ENCODE data around the gene PMPCA. TPM values are rescaled to one million over a fixed set of nuclear protein-coding genes. Genes with fewer than 3 reads are reported as not detected.
A peak's percentile ranks its signal among the peaks of the same experiment; 100 is the strongest.

The PMPCA gene
- total RNA-seq, 1 experiment from 2014 or later: 20.9 TPM

- Histone ChIP-seq H3K9ac (ENCODE audit: low read length) (no peak overlapping the region), H3K27me3 (ENCODE audit: low read length) (no peaks in the 10 kb centered on the region), H3K27ac (ENCODE audit: low read length) (no peak overlapping the region), H3K9me2 (replicated peaks; ENCODE audit: insufficient read depth, low read length) (no peaks in the 10 kb centered on the region), H3K4me3 (ENCODE audit: low read length) (no peak overlapping the region), H3K36me3 (ENCODE audit: insufficient read depth, low read length) (no peaks in the 10 kb centered on the region), H3K9me3 (ENCODE audit: low read length) (no peaks in the 10 kb centered on the region), H4K20me1 (ENCODE audit: insufficient read depth, low read depth, low read length) (peaks cover 22% of the 10 kb centered on the region), H3K4me2 (ENCODE audit: low read depth, low read length, poor library complexity, severe bottlenecking) (no peak overlapping the region), H2AFZ (ENCODE audit: low read length) (no peak overlapping the region), H3K4me1 (ENCODE audit: low read length) (peaks cover 19% of the 10 kb centered on the region), H3K79me2 (ENCODE audit: low read length) (peaks cover 46% of the 10 kb centered on the region)
- no peak for DNase-seq
Measured at GRCh38 chr9:136434580-136435169, 24.2 kb downstream of the PMPCA start.

GRCh38 chr9:136436055-136436634 is 25.7 kb downstream of the PMPCA start:
- Histone ChIP-seq H3K9ac (ENCODE audit: low read length) (no peak overlapping the region), H3K27ac (ENCODE audit: low read length) (no peak overlapping the region)

GRCh38 chr9:136437430-136437829 is 27.0 kb downstream of the PMPCA start:
- Histone ChIP-seq H3K36me3 (ENCODE audit: insufficient read depth, low read length) (no peaks in the 10 kb centered on the region), H2AFZ (ENCODE audit: low read length) (no peak overlapping the region), H3K9ac (ENCODE audit: low read length) (peak overlapping the region; percentile 87), H3K9me3 (ENCODE audit: low read length) (no peaks in the 10 kb centered on the region), H3K27ac (ENCODE audit: low read length) (no peak overlapping the region), H3K9me2 (replicated peaks; ENCODE audit: insufficient read depth, low read length) (no peaks in the 10 kb centered on the region), H3K4me2 (ENCODE audit: low read depth, low read length, poor library complexity, severe bottlenecking) (peak overlapping the region; percentile 82), H4K20me1 (ENCODE audit: insufficient read depth, low read depth, low read length) (peaks cover 26% of the 10 kb centered on the region), H3K4me1 (ENCODE audit: low read length) (peaks cover 24% of the 10 kb centered on the region), H3K27me3 (ENCODE audit: low read length) (no peaks in the 10 kb centered on the region), H3K4me3 (ENCODE audit: low read length) (peak overlapping the region; percentile 80), H3K79me2 (ENCODE audit: low read length) (peaks cover 46% of the 10 kb centered on the region)
- no peak for DNase-seq

More at GRCh38 chr9:136436055-136436634, 25.7 kb downstream of the PMPCA start:
- no peaks in the 10 kb centered on the region for H3K9me3 ChIP-seq (ENCODE audit: low read length)
- no peak overlapping the region for H2AFZ ChIP-seq (ENCODE audit: low read length)
- H3K4me2 ChIP-seq (ENCODE audit: low read depth, low read length, poor library complexity, severe bottlenecking): no peak overlapping the region
- H3K9me2 ChIP-seq (replicated peaks; ENCODE audit: insufficient read depth, low read length): no peaks in the 10 kb centered on the region
- DNase-seq: no peak
- H3K27me3 ChIP-seq (ENCODE audit: low read length): no peaks in the 10 kb centered on the region
- peaks cover 46% of the 10 kb centered on the region for H3K79me2 ChIP-seq (ENCODE audit: low read length)
- peaks cover 26% of the 10 kb centered on the region for H4K20me1 ChIP-seq (ENCODE audit: insufficient read depth, low read depth, low read length)
- H3K4me3 ChIP-seq (ENCODE audit: low read length): no peak overlapping the region
- H3K4me1 ChIP-seq (ENCODE audit: low read length): peaks cover 24% of the 10 kb centered on the region
- H3K36me3 ChIP-seq (ENCODE audit: insufficient read depth, low read length): no peaks in the 10 kb centered on the region

GRCh38 chr9:136437839-136438547 is 27.5 kb downstream of the PMPCA start:
- Histone ChIP-seq H4K20me1 (ENCODE audit: insufficient read depth, low read depth, low read length) (peaks cover 26% of the 10 kb centered on the region), H3K36me3 (ENCODE audit: insufficient read depth, low read length) (no peaks in the 10 kb centered on the region), H3K4me3 (ENCODE audit: low read length) (peak overlapping the region; percentile 80), H2AFZ (ENCODE audit: low read length) (no peak overlapping the region), H3K79me2 (ENCODE audit: low read length) (peaks cover 46% of the 10 kb centered on the region), H3K27ac (ENCODE audit: low read length) (0 out of 2 replicates have a peak overlapping the region, but pooled peaks have one; percentile 44), H3K9me3 (ENCODE audit: low read length) (no peaks in the 10 kb centered on the region), H3K4me2 (ENCODE audit: low read depth, low read length, poor library complexity, severe bottlenecking) (peak overlapping the region; percentile 82), H3K4me1 (ENCODE audit: low read length) (peaks cover 24% of the 10 kb centered on the region), H3K9ac (ENCODE audit: low read length) (peak overlapping the region; percentile 87), H3K9me2 (replicated peaks; ENCODE audit: insufficient read depth, low read length) (no peaks in the 10 kb centered on the region), H3K27me3 (ENCODE audit: low read length) (no peaks in the 10 kb centered on the region)
- DNase-seq: no peak

GRCh38 chr9:136438548-136439480 is 28.4 kb downstream of the PMPCA start:
- H3K4me1 ChIP-seq (ENCODE audit: low read length): peaks cover 24% of the 10 kb centered on the region
- H3K4me3 ChIP-seq (ENCODE audit: low read length): peak overlapping the region; percentile 80
- DNase-seq: peak; percentile 82
- H3K27me3 ChIP-seq (ENCODE audit: low read length): no peaks in the 10 kb centered on the region
- no peaks in the 10 kb centered on the region for H3K9me2 ChIP-seq (replicated peaks; ENCODE audit: insufficient read depth, low read length)
- peaks cover 46% of the 10 kb centered on the region for H3K79me2 ChIP-seq (ENCODE audit: low read length)
- H3K36me3 ChIP-seq (ENCODE audit: insufficient read depth, low read length): no peaks in the 10 kb centered on the region
- no peaks in the 10 kb centered on the region for H3K9me3 ChIP-seq (ENCODE audit: low read length)
- H4K20me1 ChIP-seq (ENCODE audit: insufficient read depth, low read depth, low read length): peaks cover 26% of the 10 kb centered on the region
- peak overlapping the region; percentile 44; the same call in 1 of the 2 replicates for H3K27ac ChIP-seq (ENCODE audit: low read length)
- H3K4me2 ChIP-seq (ENCODE audit: low read depth, low read length, poor library complexity, severe bottlenecking): peak overlapping the region; percentile 82
- 0 out of 2 replicates have a peak overlapping the region, but pooled peaks have one; percentile 43 for H2AFZ ChIP-seq (ENCODE audit: low read length)
- H3K9ac ChIP-seq (ENCODE audit: low read length): peak overlapping the region; percentile 87

- Histone ChIP-seq H3K27ac (ENCODE audit: low read length) (peak within 1 kb of the TSS; percentile 44; the same call in 1 of the 2 replicates), H3K9me2 (replicated peaks; ENCODE audit: insufficient read depth, low read length) (no peaks in the 10 kb centered on the region), H3K4me1 (ENCODE audit: low read length) (peaks cover 24% of the 10 kb centered on the region), H3K9me3 (ENCODE audit: low read length) (no peaks in the 10 kb centered on the region), H3K9ac (ENCODE audit: low read length) (peak within 1 kb of the TSS; percentile 87), H4K20me1 (ENCODE audit: insufficient read depth, low read depth, low read length) (peaks cover 26% of the 10 kb centered on the region), H3K27me3 (ENCODE audit: low read length) (no peaks in the 10 kb centered on the region), H3K79me2 (ENCODE audit: low read length) (peaks cover 44% of the 10 kb centered on the region), H2AFZ (ENCODE audit: low read length) (0 out of 2 replicates have a peak within 1 kb of the TSS, but pooled peaks have one; percentile 43), H3K4me2 (ENCODE audit: low read depth, low read length, poor library complexity, severe bottlenecking) (peak within 1 kb of the TSS; percentile 82), H3K4me3 (ENCODE audit: low read length) (peak within 1 kb of the TSS; percentile 80), H3K36me3 (ENCODE audit: insufficient read depth, low read length) (no peaks in the 10 kb centered on the region)
- DNase-seq: peak; percentile 92
Measured at GRCh38 chr9:136439481-136440408, 29.3 kb downstream of the PMPCA start, which contains the start of gene INPP5E. Gene INPP5E (minus strand): TSS chr9:136439845. CDS start chr9:136439419, 426 bp downstream.

- Histone ChIP-seq H3K27ac (ENCODE audit: low read length) (no peak overlapping the region), H3K36me3 (ENCODE audit: insufficient read depth, low read length) (no peaks in the 10 kb centered on the region), H4K20me1 (ENCODE audit: insufficient read depth, low read depth, low read length) (peaks cover 26% of the 10 kb centered on the region), H3K9ac (ENCODE audit: low read length) (no peak overlapping the region), H3K27me3 (ENCODE audit: low read length) (no peaks in the 10 kb centered on the region), H3K9me2 (replicated peaks; ENCODE audit: insufficient read depth, low read length) (no peaks in the 10 kb centered on the region), H3K4me2 (ENCODE audit: low read depth, low read length, poor library complexity, severe bottlenecking) (no peak overlapping the region), H3K79me2 (ENCODE audit: low read length) (peaks cover 30% of the 10 kb centered on the region), H3K9me3 (ENCODE audit: low read length) (no peaks in the 10 kb centered on the region), H2AFZ (ENCODE audit: low read length) (no peak overlapping the region), H3K4me1 (ENCODE audit: low read length) (peaks cover 24% of the 10 kb centered on the region), H3K4me3 (ENCODE audit: low read length) (no peak overlapping the region)
- DNase-seq: no peak
Measured at GRCh38 chr9:136441191-136441680, 30.8 kb downstream of the PMPCA start.
